NCI-H748 (cell line): ENCODE measurements around the gene CORO1C.
A peak's percentile ranks its signal among the peaks of the same experiment; 100 is the strongest.

Experiments used
- DNase-seq: peaks from one replicate; lab custom pipeline; 2025; ENCODE audit not compliant: unreplicated experiment; lab: John Stamatoyannopoulos, UW

Gene CORO1C

DNA sequence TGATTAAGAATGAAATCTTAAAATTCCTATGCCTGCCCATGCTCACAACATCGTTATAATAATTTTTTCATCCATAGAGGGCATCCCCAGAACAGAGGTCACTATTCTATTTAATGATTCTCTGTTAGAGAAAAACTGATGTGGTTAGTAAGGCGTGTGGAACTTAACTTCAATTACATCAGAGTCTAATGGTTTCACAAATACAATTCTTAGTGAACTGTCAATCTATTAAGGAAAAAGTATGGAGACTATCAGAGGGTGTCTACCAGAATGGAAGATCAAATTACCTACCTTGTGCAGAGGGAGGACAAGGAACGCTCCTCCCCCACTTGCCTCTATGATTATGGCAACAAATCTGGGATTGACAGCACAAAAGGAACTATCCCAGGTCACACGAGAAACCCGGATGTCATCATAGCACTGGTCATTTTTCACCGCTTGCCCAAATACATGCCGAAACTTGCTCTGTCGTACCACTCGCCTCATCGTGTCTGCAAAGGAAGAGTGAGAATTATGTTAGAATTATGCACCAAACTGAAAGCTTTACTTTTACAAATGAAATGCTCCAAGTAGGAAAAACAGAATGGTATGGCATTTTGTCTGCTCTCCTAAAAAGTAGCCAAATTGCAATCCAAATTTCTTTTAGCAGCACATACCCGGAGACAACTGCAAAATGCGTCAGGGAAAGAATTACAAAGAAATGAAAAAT lies 30.3 kb downstream of the CORO1C start:
- DNase-seq = no peak

DNA sequence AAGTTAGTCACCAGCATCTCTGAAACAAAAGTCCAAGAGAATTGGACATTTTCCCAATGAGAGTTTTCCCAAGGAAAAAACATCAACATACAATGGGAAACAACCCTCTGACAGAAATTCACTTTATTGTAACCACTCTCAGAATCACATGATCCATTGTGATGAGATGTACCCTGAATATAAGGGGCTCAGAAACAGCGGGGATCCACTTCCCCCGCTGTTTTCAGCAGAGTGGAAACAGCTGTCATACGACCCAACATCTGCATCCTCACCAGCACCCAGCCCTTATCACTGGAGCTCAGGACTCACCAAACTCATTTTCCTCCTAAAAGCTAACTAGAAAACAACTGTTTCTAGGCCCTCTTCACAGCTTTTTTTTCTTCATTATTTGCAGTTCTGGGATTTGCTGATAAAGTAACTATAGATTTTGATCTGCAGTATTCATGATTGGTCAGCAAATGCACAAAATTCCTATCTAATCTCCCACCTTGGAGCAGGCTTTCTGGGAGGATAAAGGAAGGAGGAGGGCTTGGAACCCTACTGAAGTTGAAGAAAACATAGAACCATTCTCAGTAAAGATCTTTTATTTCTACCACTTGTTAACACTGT lies 31.3 kb downstream of the CORO1C start:
- no peak for DNase-seq

DNA sequence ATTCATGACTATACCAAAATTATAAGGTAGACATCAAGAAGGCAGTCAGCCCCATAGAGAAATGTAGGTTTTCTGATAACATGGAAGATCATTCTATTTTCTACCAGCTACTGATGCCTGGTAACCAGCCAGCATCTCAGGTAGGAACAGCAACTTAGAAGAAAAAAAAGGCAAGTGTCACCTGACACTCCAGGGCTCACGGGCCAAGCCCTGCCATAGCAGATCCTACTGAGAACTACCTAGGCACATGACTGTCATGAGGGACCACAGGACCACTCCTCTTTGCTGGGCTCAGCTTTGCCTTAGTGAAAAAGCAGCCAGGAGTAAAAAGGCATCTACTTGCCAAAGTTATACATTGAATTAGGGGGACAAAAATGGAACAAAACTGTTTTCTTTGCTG lies 33.4 kb downstream of the CORO1C start:
- DNase-seq = no peak

DNA sequence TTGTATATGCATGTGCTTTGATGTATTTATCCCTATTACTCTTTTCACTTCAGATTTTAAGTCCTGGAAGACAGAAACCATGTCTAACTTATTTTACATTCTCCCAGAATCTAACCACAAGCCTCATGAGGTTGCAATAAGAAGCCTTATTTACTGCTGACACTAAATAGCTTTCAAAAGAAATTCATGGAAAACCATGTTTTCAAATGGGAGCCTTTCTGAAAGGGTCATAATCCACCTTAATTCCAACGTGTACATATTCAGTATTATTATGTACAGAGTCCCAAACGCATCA lies 34.4 kb downstream of the CORO1C start:
- DNase-seq = no peak

DNA sequence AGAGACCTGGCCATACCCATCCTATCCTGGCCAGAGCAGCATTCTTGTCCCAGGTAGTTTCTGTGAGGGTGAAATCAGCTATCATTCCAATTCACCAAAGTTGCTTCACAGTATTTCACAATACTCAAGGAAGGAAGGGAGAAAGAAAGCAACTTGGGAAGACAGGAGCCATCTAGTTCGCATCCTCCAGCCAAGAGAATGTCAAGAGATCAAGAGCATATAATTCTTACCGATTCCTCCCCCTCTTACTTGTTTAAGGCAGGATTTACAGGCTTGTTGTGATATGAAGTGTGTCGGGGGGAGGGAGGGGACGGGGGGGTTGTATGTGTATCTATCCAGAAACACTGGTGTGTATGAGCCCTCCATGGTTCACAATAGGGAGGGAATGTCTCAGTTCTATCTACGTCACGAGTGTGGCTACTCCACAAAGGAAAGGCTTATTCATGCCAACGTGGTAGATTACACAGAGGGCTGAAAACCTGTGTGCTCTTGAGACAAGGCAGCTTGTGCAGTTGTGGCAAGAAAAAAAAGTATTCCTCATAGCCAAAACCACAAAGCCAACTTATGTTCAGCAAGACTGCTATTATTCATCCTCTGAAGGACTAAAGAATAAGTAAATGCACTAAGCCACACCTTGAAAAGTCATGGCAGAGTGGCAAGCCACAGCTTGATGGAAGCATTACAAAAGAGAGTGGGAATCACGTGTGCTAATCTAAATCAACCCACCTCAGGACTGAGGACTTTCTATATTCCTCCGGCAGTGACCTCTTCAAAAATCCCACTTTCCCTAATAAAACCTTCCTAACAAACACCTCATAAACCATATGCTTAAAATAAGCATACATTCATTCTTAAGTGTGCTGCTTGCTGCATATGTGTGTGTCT lies 35.0 kb downstream of the CORO1C start:
- no peak for DNase-seq

DNA sequence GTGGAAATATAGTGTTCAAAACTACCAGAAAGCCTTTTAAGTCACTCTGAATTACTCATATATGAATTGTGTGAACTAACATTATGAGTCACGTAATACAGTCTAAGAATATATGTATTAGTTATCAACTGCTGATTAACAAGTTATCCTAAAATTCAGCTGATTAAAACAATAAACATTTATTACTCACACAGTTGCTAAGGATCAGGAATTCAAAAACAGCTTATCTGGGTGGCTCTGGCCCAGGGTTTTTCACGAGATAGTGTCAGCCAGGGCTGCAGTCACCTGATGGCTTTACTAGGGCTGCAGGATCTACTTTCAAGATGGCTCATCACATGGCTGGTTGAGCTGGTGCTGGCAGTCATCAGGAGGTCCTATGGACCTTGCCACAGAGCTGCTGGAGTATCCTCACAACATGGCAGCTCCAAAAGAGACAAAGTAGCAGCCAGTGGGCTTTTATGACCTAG lies 36.5 kb downstream of the CORO1C start:
- no peak for DNase-seq

DNA sequence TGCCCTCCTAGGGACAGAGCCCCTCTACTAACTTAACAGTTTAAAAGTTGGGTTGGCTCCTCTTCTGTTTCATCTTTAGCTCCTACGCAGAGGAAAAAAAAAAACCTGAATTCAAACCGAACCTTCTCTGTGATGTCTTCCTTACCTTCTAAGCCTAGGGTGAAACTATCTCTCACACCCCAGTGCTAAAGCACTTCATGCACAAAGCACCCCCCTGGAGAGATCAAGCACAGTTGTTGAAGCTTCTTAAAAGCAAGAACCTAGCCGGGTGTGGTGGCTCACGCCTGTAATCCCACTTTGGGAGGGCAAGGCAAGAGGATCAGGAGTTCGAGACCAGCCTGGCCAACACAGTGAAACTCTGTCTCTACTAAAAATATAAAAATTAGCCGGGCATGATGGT lies 37.6 kb downstream of the CORO1C start:
- DNase-seq = no peak

DNA sequence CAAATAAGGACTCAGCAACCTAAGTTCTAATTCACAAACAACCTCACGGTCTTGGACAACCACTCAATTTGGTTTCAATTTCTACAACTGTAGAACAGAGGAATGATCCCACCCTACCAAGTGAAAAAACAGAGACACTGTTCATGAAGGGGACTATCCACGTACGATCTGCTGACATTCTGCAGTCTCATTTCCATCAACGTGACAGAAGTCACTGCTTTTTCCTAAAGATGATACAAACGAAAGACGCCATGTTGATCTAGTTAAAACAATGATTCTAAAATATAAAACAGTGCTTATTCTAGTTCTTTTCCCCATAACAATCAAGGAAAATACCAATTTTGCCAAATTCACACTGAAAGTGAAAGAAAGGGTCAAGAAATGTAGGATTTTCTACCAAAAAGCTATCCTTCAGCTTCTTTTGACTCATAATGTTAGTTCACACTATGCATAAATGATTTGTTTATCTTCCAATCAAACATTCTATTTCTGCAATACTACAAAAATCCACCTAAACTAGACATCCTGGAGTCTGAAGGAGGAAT lies 38.1 kb downstream of the CORO1C start:
- no peak for DNase-seq

DNA sequence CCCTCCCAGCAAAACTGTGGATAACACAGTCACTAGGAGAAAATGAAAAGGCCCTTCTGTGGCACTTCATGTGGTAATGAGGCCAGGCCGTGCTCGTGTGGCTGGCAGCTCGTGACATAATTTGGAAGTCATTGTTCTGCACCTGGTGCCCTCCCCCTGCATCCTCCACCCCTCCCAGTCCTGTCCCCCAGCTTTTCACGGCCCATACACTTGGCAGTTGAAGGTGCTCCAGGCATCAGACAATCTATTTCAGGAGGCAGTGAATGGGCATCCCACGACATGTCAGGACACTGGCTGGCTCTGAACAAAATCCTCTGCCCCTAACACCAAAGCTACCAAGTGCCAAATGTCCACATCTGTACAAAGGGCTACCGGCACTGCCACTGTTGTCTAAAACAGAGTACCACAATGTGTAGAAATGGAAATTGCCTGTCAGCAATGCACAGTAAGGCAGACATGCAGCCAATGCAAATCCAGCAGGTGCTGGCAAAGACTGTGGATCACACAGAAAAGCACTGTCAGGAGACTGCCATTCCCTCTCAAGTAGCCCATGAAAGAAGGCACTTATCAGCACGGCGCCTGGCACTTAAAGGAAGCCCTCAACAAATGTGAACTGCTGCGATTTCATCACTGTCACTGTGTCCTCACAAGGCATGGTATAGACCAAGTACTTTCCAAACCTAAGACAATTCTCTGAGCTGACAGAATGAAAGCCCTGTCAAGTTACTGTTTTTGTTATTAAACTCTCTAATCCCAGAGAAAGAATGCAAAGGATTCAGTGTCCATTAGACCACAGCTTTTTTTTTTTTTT lies 39.1 kb downstream of the CORO1C start:
- peak; percentile 56 for DNase-seq

DNA sequence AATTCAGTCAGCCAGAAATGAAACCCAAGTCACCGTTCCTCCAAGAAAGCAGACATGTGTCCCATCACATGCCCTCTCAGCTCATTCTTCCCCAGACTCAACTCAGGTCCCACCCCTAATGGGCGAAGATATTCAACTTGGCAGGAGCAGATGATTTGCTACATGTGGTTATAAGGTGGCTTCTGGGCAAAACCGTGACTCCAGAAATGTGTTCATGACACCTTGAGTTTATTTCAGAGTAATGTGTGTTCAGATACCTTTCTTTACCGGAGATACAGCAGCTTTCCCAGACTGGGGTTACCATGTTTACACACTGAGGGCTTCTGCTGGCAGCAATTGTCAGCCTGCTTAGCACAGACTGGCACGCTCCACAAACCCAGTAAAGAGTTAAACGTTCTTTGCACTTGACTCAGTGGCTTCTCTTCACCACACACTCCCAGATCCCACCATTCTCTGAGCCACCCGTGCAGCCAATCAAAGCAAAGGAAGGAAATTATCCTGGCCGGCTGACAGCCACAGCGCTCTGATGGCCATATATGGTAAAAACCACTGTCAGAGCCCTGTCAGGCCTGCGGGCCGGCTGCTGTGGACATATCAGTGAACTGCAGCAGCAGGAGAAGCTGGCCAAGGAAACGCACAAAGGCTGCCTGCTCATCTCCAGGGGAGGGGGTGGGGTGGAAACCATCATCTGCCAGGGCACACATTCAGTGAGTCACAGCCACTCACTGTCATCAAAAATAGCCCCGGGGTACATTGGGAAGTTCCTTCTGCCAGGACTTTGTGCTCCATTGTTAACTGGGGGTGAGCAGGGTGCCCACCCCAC lies 39.9 kb downstream of the CORO1C start:
- DNase-seq = peak; percentile 95

DNA sequence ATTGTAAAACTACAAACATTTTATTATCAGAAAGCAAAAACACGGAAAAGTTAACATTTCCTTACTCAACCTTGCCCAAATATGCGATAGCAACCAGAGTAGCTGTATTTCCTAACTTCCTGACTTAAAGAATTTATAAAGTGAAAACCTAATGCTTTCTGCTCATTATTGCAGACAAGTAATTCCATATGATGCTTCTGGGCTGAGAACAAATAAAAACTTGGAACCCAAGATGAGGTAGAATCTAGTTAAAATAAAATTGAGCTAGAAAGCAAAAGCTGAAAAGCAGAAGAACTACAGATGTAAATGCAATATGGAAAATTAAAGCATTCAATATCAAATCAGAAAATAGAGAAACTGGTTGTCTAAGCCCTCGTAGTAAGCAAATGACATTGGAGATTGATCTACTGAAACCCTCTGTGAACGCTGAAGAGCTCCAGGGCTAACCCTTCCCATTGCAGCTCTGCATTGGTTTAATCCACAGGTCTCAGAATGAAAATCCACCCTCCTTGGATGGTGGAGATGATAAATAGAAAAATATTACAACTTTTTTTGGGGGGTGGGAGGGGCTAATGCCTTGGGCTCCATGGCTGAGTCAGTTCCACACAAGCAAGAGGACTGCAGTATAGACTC lies 40.7 kb downstream of the CORO1C start:
- DNase-seq = no peak

DNA sequence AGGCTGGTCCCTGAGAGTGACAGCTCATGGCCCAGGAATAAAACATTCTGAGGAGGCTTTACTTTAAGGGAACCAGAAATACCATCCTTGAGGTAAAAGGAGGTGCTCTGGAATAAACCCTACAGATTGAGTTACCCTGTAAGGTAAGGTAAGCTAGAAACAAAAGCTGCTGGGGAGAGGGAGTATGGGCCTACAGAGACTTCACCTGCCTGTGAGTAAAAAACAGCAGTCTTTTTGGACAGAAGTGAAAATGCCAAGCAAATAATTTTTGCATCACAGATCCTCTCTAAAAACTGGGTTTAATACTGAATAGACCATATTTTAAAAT lies 41.2 kb downstream of the CORO1C start:
- DNase-seq = no peak

DNA sequence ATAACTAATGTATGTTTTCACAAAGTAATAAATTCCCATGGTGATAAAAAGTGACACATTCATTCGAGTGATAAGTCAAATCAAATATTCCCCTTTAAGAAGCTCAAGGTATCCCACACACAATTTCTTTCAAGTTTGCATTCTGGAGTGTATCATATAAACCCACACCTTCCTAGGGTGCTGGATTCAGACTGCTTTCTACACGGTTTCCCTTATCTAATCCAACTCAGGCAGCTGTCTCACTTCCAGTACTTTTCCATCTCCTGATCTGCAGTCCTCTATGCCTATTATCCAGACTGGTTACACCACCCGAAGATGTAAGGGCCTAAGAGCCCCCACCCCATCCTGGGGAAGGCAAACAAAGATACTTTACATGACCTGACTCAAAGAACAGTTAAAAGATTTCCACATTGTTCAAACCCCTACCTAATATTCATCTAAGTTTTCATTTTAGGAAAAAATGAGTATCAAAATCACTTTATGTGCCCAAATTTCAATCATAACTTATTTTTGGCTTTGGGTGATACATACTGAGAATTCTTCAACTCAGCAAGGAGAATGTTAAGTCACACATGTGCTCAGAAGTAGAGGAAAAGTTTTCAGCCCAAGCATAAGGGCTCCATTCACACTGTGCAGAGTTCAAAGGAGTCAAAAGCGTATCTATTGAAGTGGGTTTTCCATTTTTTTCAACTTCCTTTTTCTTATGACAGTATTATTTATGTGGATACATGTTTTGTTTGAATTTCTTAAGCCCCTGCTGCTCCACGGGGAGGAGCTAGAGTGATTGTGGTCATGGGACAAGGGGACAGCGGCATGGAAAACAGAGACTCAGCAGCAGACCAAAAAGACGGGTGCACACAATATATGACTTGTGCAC lies 41.8 kb downstream of the CORO1C start:
- no peak for DNase-seq

DNA sequence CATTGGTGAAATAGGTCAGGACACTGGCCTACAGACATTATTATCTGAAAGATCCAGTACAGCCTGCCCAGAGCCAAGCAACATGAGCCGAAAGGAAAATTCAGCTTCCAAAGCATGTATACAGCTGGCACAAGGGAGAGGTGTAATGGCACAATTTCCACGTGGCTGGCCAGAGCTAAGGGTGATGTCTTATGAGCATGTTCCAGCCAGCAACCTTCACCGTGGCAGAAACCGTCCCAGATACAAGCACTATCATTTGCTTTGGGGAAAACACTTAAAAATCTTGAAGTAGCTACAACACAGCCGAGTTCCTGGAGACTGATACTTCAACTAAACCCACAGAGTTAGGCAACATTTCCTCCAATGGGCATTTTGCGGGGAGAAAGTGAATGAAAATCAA lies 44.5 kb downstream of the CORO1C start:
- no peak for DNase-seq

DNA sequence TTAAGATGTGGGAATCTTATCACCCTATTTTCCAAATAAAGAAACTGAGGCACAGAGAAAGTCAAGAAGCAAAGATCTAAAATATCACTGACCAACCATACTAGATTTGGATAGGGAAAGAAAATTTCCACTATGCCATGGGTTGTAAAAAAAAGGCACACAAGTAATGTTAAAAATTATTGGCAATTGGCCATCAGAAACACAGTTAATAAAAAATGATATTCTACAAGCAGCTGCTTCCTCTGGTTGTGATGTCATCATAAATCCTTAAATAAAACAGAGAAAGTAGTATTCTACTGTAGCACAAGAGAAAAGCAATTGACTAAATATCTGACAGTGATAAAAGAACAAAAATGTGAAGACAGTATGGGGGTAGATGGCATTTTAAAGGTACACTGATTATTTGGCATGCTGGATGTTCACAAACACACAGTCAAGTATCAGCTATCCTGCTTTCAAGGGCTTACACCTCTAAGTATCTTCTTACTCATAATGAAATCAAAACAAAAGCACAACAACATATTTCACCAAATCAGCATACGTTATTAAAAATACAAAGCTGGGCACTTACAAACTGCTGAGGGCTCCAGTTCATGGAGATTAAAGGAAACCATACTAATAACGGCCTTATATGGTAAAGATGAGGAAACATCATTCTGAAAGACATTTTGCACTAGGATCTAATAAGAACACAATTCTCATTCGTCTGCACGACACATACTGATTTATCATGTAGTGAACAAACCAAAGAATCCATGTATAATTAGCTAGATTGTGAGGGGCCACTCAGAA lies 45.7 kb downstream of the CORO1C start:
- no peak for DNase-seq

DNA sequence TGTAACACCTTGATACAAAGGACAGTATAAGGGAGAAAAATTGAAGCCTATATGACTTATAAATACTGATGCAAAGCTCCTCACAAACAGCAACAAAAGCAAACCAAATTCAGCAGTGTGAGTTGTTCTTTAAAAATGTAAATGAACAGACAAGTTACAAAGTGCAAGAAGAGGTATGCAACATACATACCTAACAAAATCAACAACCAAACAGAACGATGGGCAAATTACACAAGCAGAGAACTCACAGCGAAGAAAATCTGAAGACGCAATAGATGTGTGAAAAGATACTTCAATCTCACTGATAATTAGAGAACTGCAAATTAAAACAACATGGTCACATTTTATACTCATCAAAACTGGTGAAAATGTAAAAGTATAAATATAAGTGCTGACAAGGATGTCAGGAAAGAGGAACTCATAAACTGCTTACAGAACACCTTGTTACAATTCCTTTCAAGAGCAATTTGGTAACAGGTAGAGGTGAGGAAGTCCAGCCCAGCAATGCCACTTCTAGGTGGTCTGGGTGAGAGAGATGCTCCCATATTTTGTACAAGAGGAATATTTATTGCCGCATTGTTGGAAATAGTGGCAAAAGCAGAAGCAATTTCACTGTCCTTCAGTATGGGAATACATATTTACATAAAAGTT lies 47.3 kb downstream of the CORO1C start:
- DNase-seq = no peak

DNA sequence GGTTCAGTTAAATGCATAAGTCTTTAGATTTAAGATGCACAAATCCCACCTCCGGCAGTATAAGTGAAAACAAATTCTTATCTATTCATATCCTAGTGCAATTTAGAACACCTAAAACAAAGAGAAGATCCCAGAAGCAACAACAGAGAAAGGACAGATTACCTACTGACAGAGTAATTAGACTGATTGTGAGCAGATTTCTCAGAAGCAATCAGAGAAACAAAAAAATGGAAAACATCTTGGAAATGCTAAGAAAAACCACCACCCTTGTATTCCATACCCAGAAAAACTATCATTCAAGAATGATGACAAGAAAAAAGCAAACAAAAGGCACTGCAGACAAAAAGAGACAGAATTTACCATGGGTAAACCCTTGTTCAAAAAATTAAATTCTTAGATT lies 50.0 kb downstream of the CORO1C start:
- DNase-seq = no peak
